Measurements from ENCODE around the gene POU2F2.

GRCh38 chr19:42091300-42091699 is 40.9 kb downstream of the POU2F2 start:
- TF ChIP-seq CTCF (IDR thresholded peaks at IDR 0.05; ENCODE audit: insufficient read depth, low read length, poor library complexity, severe bottlenecking) (no peak), EZH2phosphoT487 (conservative IDR thresholded peaks at IDR 0.05; ENCODE audit: low read length) (no peak)
